ENCODE results near the gene SMARCD3. TPM values are rescaled to one million over a fixed set of nuclear protein-coding genes. Genes with fewer than 3 reads are reported as not detected.

The SMARCD3 gene
- total RNA-seq, 1 experiment from 2014 or later, result 30.3 TPM

DNA sequence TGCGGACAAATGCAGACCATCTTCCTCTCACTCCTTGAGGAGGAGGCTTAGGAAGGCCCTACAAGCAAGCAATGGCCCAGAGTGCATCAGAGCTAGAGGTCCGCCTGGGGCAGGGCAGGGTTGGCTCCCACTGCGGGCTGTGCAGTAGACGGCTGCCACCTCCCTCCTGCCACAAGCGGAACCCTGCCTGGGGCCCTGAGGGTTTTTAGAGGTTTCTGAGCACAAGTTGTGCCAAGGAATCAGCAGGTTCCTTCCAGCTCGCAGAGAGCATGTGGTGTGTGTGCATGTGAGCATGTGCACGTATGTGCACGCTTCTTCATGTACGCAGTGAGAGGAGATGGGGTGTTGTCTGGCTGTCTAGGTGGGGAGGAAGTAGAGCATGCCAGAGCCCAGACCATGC, 25.9 kb upstream of the SMARCD3 start:
- Histone ChIP-seq H3K9ac (ENCODE audit: low read length) (no peak overlapping the region), H2AFZ (ENCODE audit: low read depth, low read length, poor library complexity, severe bottlenecking) (no peak overlapping the region), H3K4me1 (ENCODE audit: control insufficient read depth in 1 of 2, insufficient read depth in 2 of 2, low read length in 2 of 2) (peaks cover 12 to 17% of the 10 kb centered on the region in 2 experiments; a peak in 3 of 4 replicates), H3K27ac (ENCODE audit: low read depth, low read length) (no peak overlapping the region), H3K9me2 (ENCODE audit: insufficient read depth) (no peaks in the 10 kb centered on the region), H3K36me3 (ENCODE audit: control insufficient read depth in 1 of 2, insufficient read depth in 2 of 2, low read length in 2 of 2) (no peaks in the 10 kb centered on the region), H3K27me3 (ENCODE audit: insufficient read depth, low read length) (no peaks in the 10 kb centered on the region), H3K79me2 (ENCODE audit: insufficient read depth, low read length) (no peaks in the 10 kb centered on the region), H3K4me3 (replicated peaks in 1 of 2; ENCODE audit: low read depth in 1 of 2, low read length in 2 of 2) (no peak overlapping the region), H3K4me2 (ENCODE audit: low read length) (no peak overlapping the region), H3K9me3 (ENCODE audit: control insufficient read depth in 1 of 2, insufficient read depth in 1 of 2, low read depth in 1 of 2, low read length in 2 of 2) (no peaks in the 10 kb centered on the region), H4K20me1 (ENCODE audit: insufficient read depth) (no peaks in the 10 kb centered on the region)
- intact Hi-C loops (cut with micrococcal nuclease), result no loop called here
- ChIA-PET CTCF (no interaction called here), RAD21 (ENCODE audit: low non-redundant PET in 1 of 2, low total read pairs in 2 of 2, uncharacterized antibody in 2 of 2, unreplicated experiment in 2 of 2) (no interaction called here), POLR2A (no interaction called here)
- no peak for DNase-seq (ENCODE audit: low read depth, low spot score)
- BruUV-seq (replicated peaks), result no TSS peak
- TF ChIP-seq ZBTB33 (IDR thresholded peaks at IDR 0.05; ENCODE audit: extremely low read depth, insufficient replicate concordance, low read length), result no peak
- TF ChIP-seq EGR1 (IDR thresholded peaks at IDR 0.05; ENCODE audit: low read depth), result no peak
- TF ChIP-seq RAD21 (IDR thresholded peaks at IDR 0.05; ENCODE audit: low read depth), result no peak
- no peak for TF ChIP-seq ZNF274 (IDR thresholded peaks at IDR 0.05; ENCODE audit: low read depth, low read length)
- no peak for TF ChIP-seq EZH2 (IDR thresholded peaks at IDR 0.05)
- TF ChIP-seq ELF1 (IDR thresholded peaks at IDR 0.05; ENCODE audit: borderline replicate concordance, low read depth), result no peak
- TF ChIP-seq CBX3 (IDR thresholded peaks at IDR 0.05; ENCODE audit: low read depth), result no peak
- TF ChIP-seq SRF (IDR thresholded peaks at IDR 0.05; ENCODE audit: low read depth), result no peak
- no peak for TF ChIP-seq CEBPB (IDR thresholded peaks at IDR 0.05; ENCODE audit: low read depth)
- no peak for TF ChIP-seq MAX (IDR thresholded peaks at IDR 0.05)
- no peak for TF ChIP-seq EZH2phosphoT487 (IDR thresholded peaks at IDR 0.05; ENCODE audit: borderline replicate concordance)
- TF ChIP-seq, protein P1, sequence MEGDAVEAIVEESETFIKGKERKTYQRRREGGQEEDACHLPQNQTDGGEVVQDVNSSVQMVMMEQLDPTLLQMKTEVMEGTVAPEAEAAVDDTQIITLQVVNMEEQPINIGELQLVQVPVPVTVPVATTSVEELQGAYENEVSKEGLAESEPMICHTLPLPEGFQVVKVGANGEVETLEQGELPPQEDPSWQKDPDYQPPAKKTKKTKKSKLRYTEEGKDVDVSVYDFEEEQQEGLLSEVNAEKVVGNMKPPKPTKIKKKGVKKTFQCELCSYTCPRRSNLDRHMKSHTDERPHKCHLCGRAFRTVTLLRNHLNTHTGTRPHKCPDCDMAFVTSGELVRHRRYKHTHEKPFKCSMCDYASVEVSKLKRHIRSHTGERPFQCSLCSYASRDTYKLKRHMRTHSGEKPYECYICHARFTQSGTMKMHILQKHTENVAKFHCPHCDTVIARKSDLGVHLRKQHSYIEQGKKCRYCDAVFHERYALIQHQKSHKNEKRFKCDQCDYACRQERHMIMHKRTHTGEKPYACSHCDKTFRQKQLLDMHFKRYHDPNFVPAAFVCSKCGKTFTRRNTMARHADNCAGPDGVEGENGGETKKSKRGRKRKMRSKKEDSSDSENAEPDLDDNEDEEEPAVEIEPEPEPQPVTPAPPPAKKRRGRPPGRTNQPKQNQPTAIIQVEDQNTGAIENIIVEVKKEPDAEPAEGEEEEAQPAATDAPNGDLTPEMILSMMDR (IDR thresholded peaks at IDR 0.05 in 2 of 3, conservative IDR thresholded peaks at IDR 0.05 in 1 of 3; ENCODE audit: borderline replicate concordance in 1 of 3, insufficient read depth in 1 of 3, low read depth in 2 of 3, low read length in 2 of 3), result no peak
- no peak for TF ChIP-seq POLR2A (IDR thresholded peaks at IDR 0.05; ENCODE audit: borderline replicate concordance, extremely low read depth, insufficient read depth, insufficient read length)
- ATAC-seq, result no peak
